Activated CD8-positive, alpha-beta memory T cell treated with anti-CD3 and anti-CD28 coated beads for 24 hours (primary cell): ENCODE measurements around the gene SYT8.

ENCODE experiments used
- DNase-seq: peaks from one replicate; pipeline ENCODE4 v3.0.0-alpha.2; 2020

SYT8 gene

GRCh38 chr11:1820463-1821325, 14.1 kb upstream of the SYT8 start:
- no peak for DNase-seq

GRCh38 chr11:1821562-1821961, 13.2 kb upstream of the SYT8 start:
- DNase-seq: no peak

- no peak for DNase-seq
Observed at GRCh38 chr11:1822648-1823375, 12.0 kb upstream of the SYT8 start.

GRCh38 chr11:1823376-1824220, 11.2 kb upstream of the SYT8 start:
- DNase-seq: no peak

- DNase-seq: no peak
Observed at GRCh38 chr11:1824221-1825038, 10.4 kb upstream of the SYT8 start.

- DNase-seq: no peak
Observed at GRCh38 chr11:1825039-1825740, 9.6 kb upstream of the SYT8 start.

- no peak for DNase-seq
Observed at GRCh38 chr11:1825785-1826451, 8.9 kb upstream of the SYT8 start.

GRCh38 chr11:1826552-1827094, 8.2 kb upstream of the SYT8 start:
- DNase-seq: no peak

GRCh38 chr11:1827095-1827813, 7.5 kb upstream of the SYT8 start:
- DNase-seq: no peak

GRCh38 chr11:1827931-1828330, 6.9 kb upstream of the SYT8 start:
- DNase-seq: no peak

GRCh38 chr11:1828542-1828941, 6.2 kb upstream of the SYT8 start:
- DNase-seq: peak; percentile 55

- no peak for DNase-seq
Observed at GRCh38 chr11:1829039-1829820, 5.6 kb upstream of the SYT8 start.

GRCh38 chr11:1830004-1830321, 4.8 kb upstream of the SYT8 start:
- no peak for DNase-seq

GRCh38 chr11:1830322-1831223, 4.2 kb upstream of the SYT8 start:
- DNase-seq: peak; percentile 56

- DNase-seq: peak; percentile 53
Observed at GRCh38 chr11:1831338-1832210, 3.2 kb upstream of the SYT8 start.

GRCh38 chr11:1832211-1832919, 2.4 kb upstream of the SYT8 start:
- peak; percentile 92 for DNase-seq

GRCh38 chr11:1832920-1833295, 1.9 kb upstream of the SYT8 start:
- no peak for DNase-seq
